Pancreas (tissue), 10 donors: ENCODE results near the gene SLCO6A1. TPM values are rescaled to one million over a fixed set of nuclear protein-coding genes. Genes with fewer than 3 reads are reported as not detected.
A peak's percentile ranks its signal among the peaks of the same experiment; 100 is the strongest.

Experiments
- ATAC-seq, 4 donors: fragments of 200-7000 bp; cut with Tn5 transposase; one replicate each; pipeline versions ENCODE4 v1.8.0 to v1.9.1; 2020; ENCODE audit warnings: mild to moderate bottlenecking in 4 of 4, moderate library complexity in 4 of 4
- DNase-seq, 6 donors: peaks; one replicate each; pipeline ENCODE4 v3.0.0-alpha.2; 2020
- FAIRE-seq: peaks from 2 replicates; lab custom pipeline; 2012; peaks lifted over from hg19 to GRCh38; lab: Jason Lieb, UNC
- H3K27ac ChIP-seq, 4 donors: fragments of 200-600 bp; sonication (generic); 1 replicate in 3 of 4; 2 replicates in 1 of 4; pipeline versions ENCODE4 v1.5.0 to v1.8.0; 2020
- H3K27me3 ChIP-seq, 4 donors: fragments of 200-600 bp; one replicate each; pipeline ENCODE4 v1.8.0; 2021
- H3K36me3 ChIP-seq, 3 donors: fragments of 200-600 bp; sonication (generic) in 1 of 3; one replicate each; pipeline versions ENCODE4 v1.5.0 to v1.8.0; 2020 to 2021
- H3K4me1 ChIP-seq, 3 donors: fragments of 200-600 bp; one replicate each; pipeline ENCODE4 v1.8.0; 2021
- H3K4me3 ChIP-seq, 4 donors: fragments of 200-600 bp; sonication (generic) in 2 of 4; one replicate each; pipeline versions ENCODE4 v1.5.0 to v1.8.0; 2020 to 2021
- H3K9me3 ChIP-seq, 4 donors: fragments of 200-600 bp; one replicate each; pipeline ENCODE4 v1.8.0; 2021
- CTCF ChIP-seq, 4 donors: fragments of 200-600 bp; sonication (generic) in 3 of 4; IDR thresholded peaks; one replicate each; pipeline versions ENCODE4 v1.5.0 to v1.8.0; 2021; ENCODE audit warnings: antibody characterized with exemption in 4 of 4
- WGBS, 2 donors: extraction: QIAGEN DNeasy Blood & Tissue Kit; methylation state at CpG; one replicate each; pipeline ENCODE4 v1.1.7; 2013; 5-methylcytosine and 5-hydroxymethylcytosine counted together
- intact Hi-C, 3 donors: fragments of 100-400 bp; cut with DNase I; formaldehyde crosslinking; loops; one replicate each; pipeline versions ENCODE4 v1.11.1 to v1.14.2; 2022
- polyA plus RNA-seq, 2 donors: library from polyadenylated mRNA; stranded (reverse); fragments of 200-250 nt; gene quantifications; one replicate each; pipeline ENCODE4 v1.2.3, GENCODE V29; 2013
- total RNA-seq, 6 donors: library from RNA; stranded (reverse); fragmentation: NEBNext Ultra II Directional in 4 of 6; extraction: Animal tissue kit (Norgen Biotek cat#: 25700) in 4 of 6; gene quantifications; one replicate each; pipeline versions ENCODE4 v1.2.1 to v1.2.4, GENCODE V29; 2021 to 2023
- donor health status: healthy with polysubstance abuse.
- donor health status: DM: no; HTN: no; CAD: no; lungs with moderate emphysema.
- donor health status: DM: no; HTN: no; CAD: no.
- donor health status: control.
- donor health status: control.
- donor health status: Bipolar disorder and iron deficiency.
- donor health status: DM: yes; HTN: yes; CAD: no.
- donor health status: DM: no; HTN: no; CAD: no.
- donor health status: DM: no; HTN: no; CAD: no.
- donor health status: DM: yes; HTN: yes; CAD: no.

The SLCO6A1 gene
- not detected for total RNA-seq
- not detected for polyA plus RNA-seq

- Histone ChIP-seq H3K36me3 (no peaks in the 10 kb centered on the region), H3K4me3 (no peak within 1 kb of the TSS), H3K9me3 (no peaks in the 10 kb centered on the region), H3K4me1 (no peaks in the 10 kb centered on the region), H3K27ac (no peak within 1 kb of the TSS), H3K27me3 (no peaks in the 10 kb centered on the region)
- 86 to 92% methylated on average over 40 to 43 of the region's 43 CpGs for WGBS, 2 donors
- no peak for TF ChIP-seq CTCF (IDR thresholded peaks at IDR 0.05)
- FAIRE-seq (no peak), ATAC-seq (no peak), DNase-seq (peak in 1 of 6 donors; percentile 51)
- intact Hi-C loops: no loop called here
Observed at GRCh38 chr5:102498271-102499034, at the start of gene SLCO6A1. Gene SLCO6A1, minus strand, starts transcription at chr5:102499001. Its CDS starts 157 bp downstream, at chr5:102498844.

GRCh38 chr5:102547141-102548035 is 48.6 kb upstream of the SLCO6A1 start:
- FAIRE-seq: no peak

GRCh38 chr5:102545175-102545574 is 46.4 kb upstream of the SLCO6A1 start:
- H3K36me3 ChIP-seq: no peaks in the 10 kb centered on the region
- no peaks in the 10 kb centered on the region for H3K9me3 ChIP-seq
- no peak for ATAC-seq
- no peak for FAIRE-seq
- intact Hi-C loops: no loop called here
- no peaks in the 10 kb centered on the region for H3K27me3 ChIP-seq
- no peak for TF ChIP-seq CTCF (IDR thresholded peaks at IDR 0.05)
- 58 to 63% methylated on average over 6 of the region's 6 CpGs for WGBS, 2 donors
- H3K4me1 ChIP-seq: no peaks in the 10 kb centered on the region
- H3K4me3 ChIP-seq: no peak overlapping the region
- DNase-seq: no peak
- no peak overlapping the region for H3K27ac ChIP-seq

More at GRCh38 chr5:102547141-102548035, 48.6 kb upstream of the SLCO6A1 start:
- ATAC-seq (no peak), DNase-seq (no peak)
- intact Hi-C loops: no loop called here
- Histone ChIP-seq H3K27me3 (no peaks in the 10 kb centered on the region), H3K4me3 (no peak overlapping the region), H3K9me3 (no peaks in the 10 kb centered on the region), H3K36me3 (no peaks in the 10 kb centered on the region), H3K4me1 (no peaks in the 10 kb centered on the region), H3K27ac (no peak overlapping the region)
- WGBS, 2 donors: 29 to 32% methylated on average over 4 of the region's 4 CpGs
- no peak for TF ChIP-seq CTCF (IDR thresholded peaks at IDR 0.05)

GRCh38 chr5:102542057-102542456 is 43.3 kb upstream of the SLCO6A1 start:
- H3K4me3 ChIP-seq: no peak overlapping the region
- DNase-seq: no peak
- peaks cover 0 to under 1% (median 0%) of the 10 kb centered on the region in 4 donors for H3K27me3 ChIP-seq
- ATAC-seq: no peak
- no peaks in the 10 kb centered on the region for H3K4me1 ChIP-seq
- H3K27ac ChIP-seq: no peak overlapping the region
- no peaks in the 10 kb centered on the region for H3K36me3 ChIP-seq
- TF ChIP-seq CTCF (IDR thresholded peaks at IDR 0.05): no peak
- FAIRE-seq: no peak
- 31 to 35% methylated on average over 1 of the region's 1 CpG for WGBS, 2 donors
- no peaks in the 10 kb centered on the region for H3K9me3 ChIP-seq
- intact Hi-C loops: no loop called here
